ENCODE measurements around the gene POLR2H. TPM values are rescaled to one million over a fixed set of nuclear protein-coding genes. Genes with fewer than 3 reads are reported as not detected.
A peak's percentile ranks its signal among the peaks of the same experiment; 100 is the strongest.

POLR2H gene
- total and polyA plus RNA-seq, 4 experiments from 2014 or later: 56.6 to 66.1 (median 60.1) TPM

DNA sequence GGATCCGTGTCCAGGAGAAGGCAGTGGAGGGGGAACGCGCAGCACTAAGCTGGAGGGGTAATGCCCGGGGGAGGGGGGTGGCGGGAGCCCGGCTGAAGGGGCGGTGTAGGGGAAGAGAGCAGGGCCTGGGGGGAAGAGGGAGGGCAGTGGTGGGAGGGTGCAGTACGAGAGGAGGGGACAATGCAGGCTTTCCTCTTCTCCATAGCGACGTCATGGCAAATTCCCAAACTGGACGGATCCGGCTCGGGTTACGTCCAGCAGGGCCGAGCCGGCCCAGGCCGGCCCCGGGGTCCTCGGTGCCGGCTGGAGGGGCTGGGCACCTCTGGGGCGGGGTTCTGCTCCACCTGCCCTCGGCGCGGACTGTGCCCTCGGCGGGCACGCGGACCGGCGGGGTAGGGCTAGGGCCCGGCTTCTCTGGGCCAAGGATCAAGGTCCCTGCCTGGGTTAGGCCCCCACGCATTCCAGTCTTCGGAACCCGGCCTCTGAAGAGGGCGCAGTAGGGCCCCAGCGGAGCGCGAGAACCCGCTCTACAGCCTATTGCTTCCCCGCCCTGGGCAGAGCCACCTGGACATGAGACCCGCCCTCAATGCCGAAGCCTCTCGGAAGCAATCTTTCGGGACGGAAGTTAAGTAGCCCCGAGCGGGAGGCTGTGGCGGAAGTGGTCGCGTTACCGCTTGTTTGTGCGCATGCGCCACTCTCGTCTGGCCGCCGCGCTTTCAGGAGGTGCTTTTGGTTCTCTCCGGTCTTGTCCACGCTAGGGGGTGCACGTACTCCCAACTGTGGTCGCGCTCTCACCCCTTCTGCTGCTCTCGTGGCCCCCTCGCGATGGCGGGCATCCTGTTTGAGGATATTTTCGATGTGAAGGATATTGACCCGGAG lies 1.4 kb downstream of the POLR2H start:
- peaks cover 12% of the 10 kb centered on the region for H3K36me3 ChIP-seq (ENCODE audit: insufficient read depth, low read length)
- ChIA-PET POLR2A (ENCODE audit: partially characterized antibody) (interaction anchor here (1.0 to 2.3 kb wide), 15 partner anchors 9 to 229 kb away, joined by 3 to 10 read pairs (median 3); partner anchors contain the start of genes ABCF3, EEF1AKMT4, EIF2B5 and FAM131A), CTCF (ENCODE audit: partially characterized antibody) (interaction anchor here (0.5 to 5.6 kb wide), 8 partner anchors 10 to 198 kb away, joined by 3 to 29 read pairs (median 4); partner anchors contain the start of genes EEF1AKMT4 and EPHB3)
- DNase-seq: peak; percentile 91 to 94 (median 92)
- peak overlapping the region; percentile 97 to 99 (median 98) for H3K27ac Mint-ChIP-seq
- peaks cover 16 to 42% (median 29%) of the 10 kb centered on the region in 4 donors for H3K4me1 Mint-ChIP-seq
- H3K27me3 Mint-ChIP-seq: no peaks in the 10 kb centered on the region
- no peaks in the 10 kb centered on the region for H3K27me3 ChIP-seq (ENCODE audit: insufficient read depth, low read length)
- H3K9me3 ChIP-seq (ENCODE audit: control insufficient read depth in 1 of 2, low read length in 2 of 2): no peaks in the 10 kb centered on the region
- H3K36me3 Mint-ChIP-seq: peaks cover 17 to 36% of the 10 kb centered on the region in 2 donors
- peaks cover 0 to 2% (median 0%) of the 10 kb centered on the region in 8 donors for H3K9me3 Mint-ChIP-seq
- H3K4me3 ChIP-seq (ENCODE audit: low read length in 2 of 2): peak overlapping the region; percentile 81 to 92
- peak overlapping the region; percentile 97 to 100 (median 99) for H3K4me3 Mint-ChIP-seq
- intact Hi-C loops (cut with micrococcal nuclease): loop anchor here (1.0 to 5.0 kb wide), 7 partner anchors 28 to 449 kb away; partner anchors contain the start of genes ABCF3, ALG3, EEF1AKMT4 and EIF4G1
- H3K4me1 ChIP-seq (ENCODE audit: insufficient read depth, low read length): peaks cover 22% of the 10 kb centered on the region
- peak overlapping the region; percentile 75 for H3K27ac ChIP-seq (ENCODE audit: low read depth, low read length)

GRCh38 chr3:184366619-184367289 lies 5.2 kb downstream of the POLR2H start:
- Histone ChIP-seq H3K9me3 (ENCODE audit: control insufficient read depth in 1 of 2, low read length in 2 of 2) (no peaks in the 10 kb centered on the region), H3K36me3 (ENCODE audit: insufficient read depth, low read length) (peaks cover 16% of the 10 kb centered on the region), H3K4me3 (ENCODE audit: low read length in 2 of 2) (no peak overlapping the region), H3K27ac (ENCODE audit: low read depth, low read length) (no peak overlapping the region), H3K27me3 (ENCODE audit: insufficient read depth, low read length) (no peaks in the 10 kb centered on the region), H3K4me1 (ENCODE audit: insufficient read depth, low read length) (peaks cover 12% of the 10 kb centered on the region)
- intact Hi-C loops (cut with micrococcal nuclease): no loop called here
- no peaks in the 10 kb centered on the region for H3K27me3 Mint-ChIP-seq
- peaks cover 24 to 58% of the 10 kb centered on the region in 2 donors for H3K36me3 Mint-ChIP-seq
- peaks cover 17 to 46% (median 28%) of the 10 kb centered on the region in 4 donors for H3K4me1 Mint-ChIP-seq
- no peak overlapping the region for H3K4me3 Mint-ChIP-seq
- ChIA-PET POLR2A (ENCODE audit: partially characterized antibody) (no interaction called here), CTCF (ENCODE audit: partially characterized antibody) (interaction anchor here (1.0 to 1.3 kb wide), 2 partner anchors 8 to 175 kb away, joined by 3 read pairs; no protein-coding TSS in a partner anchor)
- peak overlapping the region in 2 of 7 donors; percentile 32 to 35 for H3K27ac Mint-ChIP-seq
- no peak for DNase-seq
- peaks cover 0 to 2% (median 0%) of the 10 kb centered on the region in 8 donors for H3K9me3 Mint-ChIP-seq

DNA sequence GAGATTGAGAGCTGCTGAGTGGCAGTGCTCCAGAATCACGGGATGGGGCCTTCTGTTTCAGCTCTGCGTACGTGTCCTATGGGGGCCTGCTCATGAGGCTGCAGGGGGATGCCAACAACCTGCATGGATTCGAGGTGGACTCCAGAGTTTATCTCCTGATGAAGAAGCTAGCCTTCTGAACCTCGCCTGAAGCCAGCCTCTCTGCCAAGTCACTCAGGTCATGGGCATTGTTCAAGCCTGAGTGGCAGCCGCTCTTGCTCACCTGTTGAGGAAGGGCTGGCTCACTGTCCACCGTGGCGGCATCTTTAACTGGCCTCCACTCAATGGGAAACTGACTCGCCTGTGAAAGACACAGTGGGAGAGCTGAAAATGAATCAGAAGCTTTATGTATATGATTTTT lies 6.6 kb downstream of the POLR2H start:
- peaks cover 16% of the 10 kb centered on the region for H3K36me3 ChIP-seq (ENCODE audit: insufficient read depth, low read length)
- no peak overlapping the region for H3K27ac ChIP-seq (ENCODE audit: low read depth, low read length)
- Mint-ChIP-seq H3K27me3 (no peaks in the 10 kb centered on the region), H3K4me1 (peaks cover 18 to 39% (median 28%) of the 10 kb centered on the region in 4 donors), H3K4me3 (no peak overlapping the region), H3K9me3 (peaks cover 0 to 2% (median 0%) of the 10 kb centered on the region in 8 donors), H3K27ac (peak overlapping the region in 2 of 7 donors; percentile 5 to 73), H3K36me3 (peaks cover 24 to 54% of the 10 kb centered on the region in 2 donors)
- peaks cover 12% of the 10 kb centered on the region for H3K4me1 ChIP-seq (ENCODE audit: insufficient read depth, low read length)
- H3K9me3 ChIP-seq (ENCODE audit: control insufficient read depth in 1 of 2, low read length in 2 of 2): no peaks in the 10 kb centered on the region
- intact Hi-C loops (cut with micrococcal nuclease): no loop called here
- ChIA-PET POLR2A (ENCODE audit: partially characterized antibody) (no interaction called here), CTCF (ENCODE audit: partially characterized antibody) (interaction anchor here (0.8 to 6.4 kb wide), 4 partner anchors 8 to 174 kb away, joined by 3 to 93 read pairs (median 4); no protein-coding TSS in a partner anchor)
- H3K4me3 ChIP-seq (ENCODE audit: low read length in 2 of 2): no peak overlapping the region
- no peak for DNase-seq
- no peaks in the 10 kb centered on the region for H3K27me3 ChIP-seq (ENCODE audit: insufficient read depth, low read length)

- intact Hi-C loops (cut with micrococcal nuclease): no loop called here
- ChIA-PET POLR2A (ENCODE audit: partially characterized antibody) (interaction anchor here (1.0 kb wide), 1 partner anchor 8 kb away, joined by 4 read pairs; no protein-coding TSS in a partner anchor), CTCF (ENCODE audit: partially characterized antibody) (interaction anchor here (0.8 to 6.4 kb wide), 3 partner anchors 9 to 144 kb away, joined by 3 to 93 read pairs (median 4); no protein-coding TSS in a partner anchor)
- H3K27me3 ChIP-seq (ENCODE audit: insufficient read depth, low read length): no peaks in the 10 kb centered on the region
- Mint-ChIP-seq H3K9me3 (no peaks in the 10 kb centered on the region), H3K27ac (peak overlapping the region in 3 of 7 donors; percentile 16 to 25 (median 22)), H3K4me3 (peak overlapping the region in 1 of 8 donors; percentile 20), H3K36me3 (peaks cover 24 to 49% of the 10 kb centered on the region in 2 donors), H3K4me1 (peaks cover 17 to 34% (median 25%) of the 10 kb centered on the region in 4 donors), H3K27me3 (no peaks in the 10 kb centered on the region)
- H3K9me3 ChIP-seq (ENCODE audit: control insufficient read depth in 1 of 2, low read length in 2 of 2): no peaks in the 10 kb centered on the region
- H3K36me3 ChIP-seq (ENCODE audit: insufficient read depth, low read length): peaks cover 16% of the 10 kb centered on the region
- no peak for DNase-seq
- peaks cover 11% of the 10 kb centered on the region for H3K4me1 ChIP-seq (ENCODE audit: insufficient read depth, low read length)
- no peak overlapping the region for H3K27ac ChIP-seq (ENCODE audit: low read depth, low read length)
- H3K4me3 ChIP-seq (ENCODE audit: low read length in 2 of 2): no peak overlapping the region
Observed at GRCh38 chr3:184368586-184369183, 7.2 kb downstream of the POLR2H start.

- DNase-seq: peak; percentile 47 to 62 (median 58)
- peaks cover 6 to 18% (median 10%) of the 10 kb centered on the region in 4 donors for H3K4me1 Mint-ChIP-seq
- Histone ChIP-seq H3K9me3 (ENCODE audit: control insufficient read depth in 1 of 2, low read length in 2 of 2) (no peaks in the 10 kb centered on the region), H3K4me1 (ENCODE audit: insufficient read depth, low read length) (no peaks in the 10 kb centered on the region), H3K27ac (ENCODE audit: low read depth, low read length) (no peak overlapping the region), H3K4me3 (ENCODE audit: low read length in 2 of 2) (no peak overlapping the region), H3K36me3 (ENCODE audit: insufficient read depth, low read length) (peaks cover 12% of the 10 kb centered on the region), H3K27me3 (ENCODE audit: insufficient read depth, low read length) (no peaks in the 10 kb centered on the region)
- no peak overlapping the region for H3K4me3 Mint-ChIP-seq
- intact Hi-C loops (cut with micrococcal nuclease): loop anchor here (1.0 to 2.0 kb wide), 4 partner anchors 45 to 476 kb away; no protein-coding TSS in a partner anchor
- H3K27ac Mint-ChIP-seq: no peak overlapping the region
- peaks cover 9 to 11% of the 10 kb centered on the region in 2 donors for H3K27me3 Mint-ChIP-seq
- peaks cover 17 to 34% of the 10 kb centered on the region in 2 donors for H3K36me3 Mint-ChIP-seq
- ChIA-PET POLR2A (ENCODE audit: partially characterized antibody) (interaction anchor here (1.3 kb wide), 1 partner anchor 142 kb away, joined by 3 read pairs; no protein-coding TSS in a partner anchor), CTCF (ENCODE audit: partially characterized antibody) (interaction anchor here (0.7 to 6.4 kb wide), 35 partner anchors 9 to 531 kb away, joined by 3 to 93 read pairs (median 4); partner anchors contain the start of genes CLCN2 and POLR2H)
- no peaks in the 10 kb centered on the region for H3K9me3 Mint-ChIP-seq
Observed at GRCh38 chr3:184371570-184372018, 10.1 kb downstream of the POLR2H start.

- Mint-ChIP-seq H3K4me1 (peaks cover 5 to 18% (median 8%) of the 10 kb centered on the region in 4 donors), H3K4me3 (no peak overlapping the region), H3K9me3 (no peaks in the 10 kb centered on the region), H3K27ac (peak overlapping the region in 1 of 7 donors; percentile 64), H3K27me3 (peaks cover 13 to 16% of the 10 kb centered on the region in 2 donors), H3K36me3 (peaks cover 10 to 26% of the 10 kb centered on the region in 2 donors)
- CTCF ChIA-PET (ENCODE audit: partially characterized antibody): interaction anchor here (0.5 to 6.4 kb wide), 30 partner anchors 9 to 470 kb away, joined by 3 to 93 read pairs (median 4); partner anchors contain the start of genes CLCN2 and POLR2H
- no peaks in the 10 kb centered on the region for H3K4me1 ChIP-seq (ENCODE audit: insufficient read depth, low read length)
- peaks cover 7% of the 10 kb centered on the region for H3K36me3 ChIP-seq (ENCODE audit: insufficient read depth, low read length)
- POLR2A ChIA-PET (ENCODE audit: partially characterized antibody): interaction anchor here (1.3 kb wide), 1 partner anchor 141 kb away, joined by 3 read pairs; no protein-coding TSS in a partner anchor
- intact Hi-C loops (cut with micrococcal nuclease): no loop called here
- no peak overlapping the region for H3K27ac ChIP-seq (ENCODE audit: low read depth, low read length)
- DNase-seq: no peak
- no peak overlapping the region for H3K4me3 ChIP-seq (ENCODE audit: low read length in 2 of 2)
- H3K9me3 ChIP-seq (ENCODE audit: control insufficient read depth in 1 of 2, low read length in 2 of 2): no peaks in the 10 kb centered on the region
- no peaks in the 10 kb centered on the region for H3K27me3 ChIP-seq (ENCODE audit: insufficient read depth, low read length)
Observed at GRCh38 chr3:184372296-184372821, 10.8 kb downstream of the POLR2H start.
